Colonic mucosa (tissue), 4 donors: Measurements from ENCODE around the gene GPLD1. TPM values are rescaled to one million over a fixed set of nuclear protein-coding genes. Genes with fewer than 3 reads are reported as not detected.
"Not testable (repeated sequence)": the region's sequence is repeated elsewhere in the genome, so short reads cannot be mapped to it uniquely, and the experiment has no call there.

Experiments
- DNase-seq: peaks from one replicate; pipeline ENCODE4 v3.0.0-alpha.2; 2020
- H3K27ac ChIP-seq: fragments of 200-600 bp; one replicate; pipeline ENCODE4 v1.8.0; 2021
- H3K27me3 ChIP-seq: fragments of 200-600 bp; one replicate; pipeline ENCODE4 v1.8.0; 2021
- H3K36me3 ChIP-seq: fragments of 200-600 bp; one replicate; pipeline ENCODE4 v1.8.0; 2021
- H3K4me1 ChIP-seq: fragments of 200-600 bp; one replicate; pipeline ENCODE4 v1.8.0; 2021; ENCODE audit warnings: mild to moderate bottlenecking
- H3K4me3 ChIP-seq: fragments of 200-600 bp; one replicate; pipeline ENCODE4 v1.8.0; 2021
- H3K9ac ChIP-seq, 2 donors: one replicate each; pipeline ENCODE4 v1.7.0; 2013; ENCODE audit warnings: control low read depth in 2 of 2, low read depth in 2 of 2, low read length in 2 of 2
- H3K9me3 ChIP-seq: fragments of 200-600 bp; one replicate; pipeline ENCODE4 v1.8.0; 2021
- intact Hi-C: fragments of 100-400 bp; cut with DNase I; formaldehyde crosslinking; loops from one replicate; pipeline ENCODE4 v1.14.1; 2022
- total RNA-seq, 2 donors: library from RNA; stranded (reverse); fragmentation: NEBNext Ultra II Directional in 1 of 2; extraction: Animal tissue kit (Norgen Biotek cat#: 25700) in 1 of 2; gene quantifications; one replicate each; pipeline ENCODE4 v1.2.1, GENCODE V29; 2021
- TF ChIP-seq, protein P1 (sequence below): fragments of 200-600 bp; IDR thresholded peaks from one replicate; pipeline ENCODE4 v1.8.0; 2022; ENCODE audit warnings: antibody characterized with exemption, mild to moderate bottlenecking
- donor health status: healthy.
- donor health status: DM: no; HTN: no; CAD: no.
- donor health status: DM: no; HTN: no; CAD: no.

The GPLD1 gene
- total RNA-seq, 2 donors from 2014 or later: 0.84 to 0.88 TPM

DNA sequence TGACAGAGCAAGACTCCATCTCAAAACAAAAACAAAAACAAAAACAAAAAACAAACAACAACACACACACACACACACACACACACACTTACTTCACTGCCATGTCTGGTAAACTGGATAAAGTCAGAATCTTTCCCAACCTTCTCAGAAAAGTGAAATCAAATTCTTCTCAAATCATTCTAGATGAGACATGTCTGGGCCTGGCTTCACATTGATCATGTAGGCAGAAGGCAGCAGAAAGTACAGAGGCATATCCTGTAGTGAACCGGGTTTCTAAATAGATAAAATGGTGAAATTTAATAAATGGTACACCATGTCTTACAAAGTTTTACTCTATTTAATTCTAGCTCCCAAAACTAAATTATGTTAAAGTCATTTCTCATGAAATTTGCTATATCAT lies 101.6 kb downstream of the GPLD1 start:
- Histone ChIP-seq H3K36me3 (no peaks in the 10 kb centered on the region), H3K4me1 (no peaks in the 10 kb centered on the region), H3K4me3 (no peak overlapping the region), H3K27ac (no peak overlapping the region), H3K27me3 (no peaks in the 10 kb centered on the region), H3K9ac (no peak overlapping the region), H3K9me3 (no peaks in the 10 kb centered on the region)
- intact Hi-C loops: no loop called here
- DNase-seq: no peak
- TF ChIP-seq, protein P1, sequence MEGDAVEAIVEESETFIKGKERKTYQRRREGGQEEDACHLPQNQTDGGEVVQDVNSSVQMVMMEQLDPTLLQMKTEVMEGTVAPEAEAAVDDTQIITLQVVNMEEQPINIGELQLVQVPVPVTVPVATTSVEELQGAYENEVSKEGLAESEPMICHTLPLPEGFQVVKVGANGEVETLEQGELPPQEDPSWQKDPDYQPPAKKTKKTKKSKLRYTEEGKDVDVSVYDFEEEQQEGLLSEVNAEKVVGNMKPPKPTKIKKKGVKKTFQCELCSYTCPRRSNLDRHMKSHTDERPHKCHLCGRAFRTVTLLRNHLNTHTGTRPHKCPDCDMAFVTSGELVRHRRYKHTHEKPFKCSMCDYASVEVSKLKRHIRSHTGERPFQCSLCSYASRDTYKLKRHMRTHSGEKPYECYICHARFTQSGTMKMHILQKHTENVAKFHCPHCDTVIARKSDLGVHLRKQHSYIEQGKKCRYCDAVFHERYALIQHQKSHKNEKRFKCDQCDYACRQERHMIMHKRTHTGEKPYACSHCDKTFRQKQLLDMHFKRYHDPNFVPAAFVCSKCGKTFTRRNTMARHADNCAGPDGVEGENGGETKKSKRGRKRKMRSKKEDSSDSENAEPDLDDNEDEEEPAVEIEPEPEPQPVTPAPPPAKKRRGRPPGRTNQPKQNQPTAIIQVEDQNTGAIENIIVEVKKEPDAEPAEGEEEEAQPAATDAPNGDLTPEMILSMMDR: no peak

DNA sequence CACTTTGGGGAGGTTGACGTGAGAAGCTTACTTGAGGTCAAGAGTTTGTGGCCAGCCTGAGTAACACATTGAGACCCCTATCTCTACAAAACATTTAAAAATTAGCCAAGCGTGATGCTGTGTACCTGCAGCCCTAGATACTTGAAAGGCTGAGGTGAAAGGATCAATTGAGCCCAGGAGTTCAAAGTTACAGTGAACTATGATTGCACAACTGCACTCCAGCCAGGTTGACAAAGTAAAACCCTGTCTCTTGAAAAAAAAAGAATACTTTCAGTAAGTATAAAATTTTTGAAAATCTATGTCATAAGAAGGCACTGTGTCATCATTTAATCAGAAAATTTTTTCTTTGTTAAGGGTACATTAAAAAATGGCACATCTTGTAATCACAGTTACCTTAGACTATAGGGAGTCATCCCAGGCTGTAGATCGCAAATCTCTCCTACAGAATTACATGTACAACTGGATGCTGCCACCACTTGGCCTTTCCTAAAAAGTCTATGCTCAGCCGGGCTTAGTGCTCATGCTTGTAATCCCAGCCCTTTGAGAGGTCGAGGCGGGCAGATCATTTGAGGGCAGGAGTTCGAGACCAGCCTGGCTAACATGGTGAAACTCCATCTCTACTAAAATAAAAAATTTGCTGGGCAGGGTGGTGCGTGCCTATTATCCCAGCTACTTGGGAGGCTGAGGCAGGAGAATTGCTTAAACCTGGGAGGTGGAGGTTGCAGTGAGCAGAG lies 103.7 kb downstream of the GPLD1 start:
- intact Hi-C loops: no loop called here
- TF ChIP-seq, protein P1: no peak
- Histone ChIP-seq H3K36me3 (no peaks in the 10 kb centered on the region), H3K27ac (no peak overlapping the region), H3K9ac (no peak overlapping the region), H3K4me1 (no peaks in the 10 kb centered on the region), H3K9me3 (no peaks in the 10 kb centered on the region), H3K27me3 (no peaks in the 10 kb centered on the region), H3K4me3 (no peak overlapping the region)
- no peak for DNase-seq

DNA sequence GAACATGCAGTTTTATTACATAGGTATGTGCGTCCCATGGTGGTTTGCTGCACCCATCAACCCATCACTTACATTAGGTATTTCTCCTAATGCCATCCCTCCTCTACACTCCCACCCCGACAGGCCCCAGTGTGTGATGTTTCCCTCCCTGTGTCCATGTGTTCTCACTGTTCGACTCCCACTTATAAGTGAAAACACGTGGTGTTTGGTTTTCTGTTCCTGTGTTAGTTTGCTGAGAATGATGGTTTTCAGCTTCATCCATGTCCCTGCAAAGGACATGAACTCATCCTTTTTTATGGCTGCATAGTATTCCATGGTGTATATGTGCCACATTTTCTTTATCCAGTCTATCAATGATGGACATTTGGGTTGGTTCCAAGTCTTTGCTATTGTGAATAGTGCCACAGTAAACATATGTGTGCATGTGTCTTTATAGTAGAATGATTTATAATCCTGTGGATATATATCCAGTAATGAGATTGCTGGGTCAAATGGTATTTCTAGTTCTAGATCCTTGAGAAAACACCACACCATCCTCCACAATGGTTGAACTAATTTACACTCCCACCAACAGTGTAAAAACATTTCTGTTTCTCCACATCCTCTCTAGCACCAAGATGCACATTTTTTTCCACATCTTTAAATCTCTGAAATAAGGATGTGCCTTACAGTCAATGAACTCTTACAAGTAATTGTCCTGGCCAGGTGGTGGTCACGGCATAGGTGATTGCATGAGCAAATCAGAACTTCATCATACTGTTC lies 104.8 kb downstream of the GPLD1 start:
- H3K9me3 ChIP-seq, intact Hi-C loops, DNase-seq, H3K27me3 ChIP-seq, H3K36me3 ChIP-seq, H3K4me1 ChIP-seq, H3K4me3 ChIP-seq, H3K9ac ChIP-seq, H3K27ac ChIP-seq: not testable (repeated sequence)

DNA sequence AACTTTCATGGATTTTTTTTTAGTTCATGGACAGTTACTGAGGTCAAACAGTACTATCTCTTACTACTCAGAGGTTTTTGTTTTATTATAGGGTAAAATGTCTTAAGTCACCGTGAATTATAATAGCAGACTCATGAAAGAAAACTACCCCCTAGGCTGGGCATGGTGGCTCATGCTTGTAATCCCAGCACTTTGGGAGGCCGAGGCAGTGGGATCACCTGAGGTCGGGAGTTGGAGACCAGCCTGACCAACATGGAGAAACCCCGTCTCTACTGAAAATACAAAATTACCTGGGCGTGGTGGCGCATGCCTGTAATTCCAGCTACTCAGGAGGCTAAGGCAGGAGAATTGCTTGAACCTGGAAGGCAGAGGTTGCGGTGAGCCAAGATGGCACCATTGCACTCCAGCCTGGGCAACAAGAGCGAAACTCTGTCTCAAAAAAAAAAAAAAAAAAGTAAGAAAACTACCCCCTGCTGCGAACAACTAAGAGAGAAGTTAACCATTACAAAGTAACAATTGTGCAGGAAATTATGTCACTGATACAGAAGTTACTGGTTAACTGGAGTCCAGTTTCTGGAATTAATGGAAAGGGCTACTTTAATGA lies 106.4 kb downstream of the GPLD1 start:
- H3K36me3 ChIP-seq, DNase-seq, H3K4me3 ChIP-seq, H3K4me1 ChIP-seq, H3K27ac ChIP-seq, H3K9me3 ChIP-seq, H3K27me3 ChIP-seq, H3K9ac ChIP-seq, intact Hi-C loops: not testable (repeated sequence)

DNA sequence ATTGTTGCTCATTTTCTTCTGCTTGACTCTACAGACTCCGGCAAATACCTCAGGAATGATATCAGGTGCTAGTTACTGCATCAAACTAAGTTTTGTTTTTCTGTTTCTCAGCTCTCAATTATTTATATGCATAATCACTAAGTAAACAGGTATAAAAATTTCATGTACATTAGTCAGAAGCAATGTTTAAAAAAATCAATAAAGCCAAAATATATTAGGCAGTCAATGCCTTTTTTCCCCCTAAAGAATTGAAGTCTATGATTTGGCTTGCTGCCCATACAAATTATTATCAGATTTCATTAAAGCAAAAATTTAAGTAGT lies 107.2 kb downstream of the GPLD1 start:
- Histone ChIP-seq H3K36me3 (no peaks in the 10 kb centered on the region), H3K27ac (no peak overlapping the region), H3K9ac (no peak overlapping the region), H3K4me1 (no peaks in the 10 kb centered on the region), H3K27me3 (no peaks in the 10 kb centered on the region), H3K9me3 (no peaks in the 10 kb centered on the region), H3K4me3 (no peak overlapping the region)
- no peak for DNase-seq
- intact Hi-C loops: no loop called here
- TF ChIP-seq, protein P1: no peak

DNA sequence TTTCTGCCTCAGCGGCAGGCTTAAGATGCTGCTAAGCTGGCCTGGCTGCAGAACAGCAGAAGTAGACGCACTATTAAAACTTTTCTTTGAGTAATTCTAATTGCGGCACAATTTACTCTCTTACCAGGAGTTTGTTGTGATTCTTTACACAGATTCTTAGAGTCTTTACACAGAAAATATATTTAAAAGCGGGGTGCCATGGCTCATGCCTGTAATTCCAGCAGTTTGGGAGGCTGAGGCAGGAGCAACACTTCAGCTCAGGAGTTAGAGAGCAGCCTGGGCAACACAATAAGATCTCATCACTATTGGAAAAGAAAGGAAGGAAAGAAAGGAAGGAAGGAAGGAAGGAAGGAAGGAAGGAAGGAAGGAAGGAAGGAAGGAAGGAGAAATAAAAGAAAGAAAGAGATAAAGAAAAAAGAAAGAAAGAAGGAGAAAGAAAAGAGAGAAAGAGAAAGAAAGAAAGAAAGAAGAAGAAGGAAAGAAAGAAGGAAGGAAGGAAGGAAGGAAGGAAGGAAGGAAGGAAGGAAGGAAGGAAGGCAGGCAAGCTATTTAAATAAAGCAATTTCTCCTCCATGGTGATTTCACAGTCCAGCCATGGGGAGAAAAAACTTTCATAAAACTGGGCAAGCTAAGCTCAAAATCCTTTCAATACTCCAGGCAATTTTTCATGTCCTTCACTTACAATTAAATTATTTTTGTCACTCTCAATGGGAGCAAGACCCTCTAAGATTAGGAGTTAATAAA lies 107.7 kb downstream of the GPLD1 start:
- Histone ChIP-seq H3K36me3 (no peaks in the 10 kb centered on the region), H3K27ac (no peak overlapping the region), H3K27me3 (no peaks in the 10 kb centered on the region), H3K4me1 (no peaks in the 10 kb centered on the region), H3K9me3 (no peaks in the 10 kb centered on the region), H3K4me3 (no peak overlapping the region), H3K9ac (no peak overlapping the region)
- intact Hi-C loops: no loop called here
- TF ChIP-seq, protein P1: no peak
- no peak for DNase-seq
